GM20431 (cell line): ENCODE results near the gene KRCC1.

Source experiments
- in situ Hi-C: fragments of 300-500 bp; cut with MseI, MboI; formaldehyde crosslinking; loops from one replicate; pipeline ENCODE4 v1.15.0; 2020; ENCODE audit warnings: low sequenced_read_pairs; ENCODE audit not compliant: unreplicated experiment

Gene KRCC1

DNA sequence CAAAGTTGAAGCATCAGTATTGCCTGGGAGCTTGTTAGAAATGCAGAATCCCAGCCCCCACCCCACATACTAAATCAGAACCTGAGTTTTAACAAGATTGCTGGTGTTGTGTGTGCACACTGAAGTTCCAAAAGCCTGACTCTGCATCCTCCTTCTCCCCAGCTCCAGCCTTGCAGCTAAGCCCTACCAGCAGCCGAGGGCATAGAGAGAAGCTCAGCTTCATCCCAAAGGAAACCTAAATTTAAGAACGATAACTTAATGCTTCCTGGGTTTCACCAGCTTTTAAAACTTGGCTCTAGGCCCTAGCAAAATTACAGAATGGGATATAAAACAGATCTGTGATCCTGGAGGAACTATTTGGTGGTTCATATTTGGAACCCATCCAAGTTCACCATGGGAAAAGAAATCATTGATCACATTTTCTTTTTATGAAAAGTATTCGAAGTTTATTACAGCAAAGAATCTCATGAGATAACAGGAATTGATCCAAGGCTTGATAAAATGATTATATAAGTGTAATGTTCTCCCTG, 23.1 kb upstream of the KRCC1 start:
- in situ Hi-C loops: no loop called here

DNA sequence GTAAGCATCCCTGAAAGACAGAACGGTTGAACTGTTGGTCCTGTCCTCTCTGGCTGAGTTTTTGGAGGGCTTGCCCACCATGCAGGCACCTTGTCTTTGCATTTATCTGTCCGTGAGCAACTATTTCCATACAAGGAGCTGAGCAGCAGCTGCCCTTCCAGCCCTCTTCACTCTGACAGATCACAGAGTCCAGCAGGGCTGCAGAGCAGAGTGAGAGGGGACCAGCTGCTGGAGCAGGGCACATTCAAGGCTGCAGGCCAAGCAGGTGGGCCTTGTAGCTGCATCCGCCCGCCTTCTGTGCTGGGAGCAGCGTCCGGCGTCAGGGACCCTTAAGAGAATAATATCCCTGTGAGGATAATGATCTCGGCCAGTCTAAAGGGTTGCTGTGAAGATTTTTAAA, 21.5 kb upstream of the KRCC1 start:
- in situ Hi-C loops: no loop called here

DNA sequence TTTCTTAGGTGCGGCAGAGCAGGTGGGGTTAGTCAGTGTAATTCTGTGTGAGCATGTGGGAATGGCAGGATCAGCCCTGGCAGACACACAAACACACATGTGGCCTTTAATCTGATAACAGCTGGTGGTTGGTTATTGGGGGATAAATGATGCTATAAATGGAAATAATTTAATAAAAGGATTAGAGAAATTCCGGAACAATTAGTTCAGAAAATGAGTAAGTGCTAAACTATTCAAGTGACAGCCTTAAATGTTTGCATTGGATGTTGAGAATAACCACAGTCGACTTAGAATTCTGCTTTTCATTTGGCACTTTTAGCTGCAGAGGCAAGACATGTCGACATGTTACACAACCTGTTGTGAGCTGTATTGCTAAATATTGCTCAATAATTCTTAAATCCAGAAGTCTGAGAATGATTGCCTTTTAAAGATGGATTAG, 19.3 kb upstream of the KRCC1 start:
- in situ Hi-C loops: no loop called here

DNA sequence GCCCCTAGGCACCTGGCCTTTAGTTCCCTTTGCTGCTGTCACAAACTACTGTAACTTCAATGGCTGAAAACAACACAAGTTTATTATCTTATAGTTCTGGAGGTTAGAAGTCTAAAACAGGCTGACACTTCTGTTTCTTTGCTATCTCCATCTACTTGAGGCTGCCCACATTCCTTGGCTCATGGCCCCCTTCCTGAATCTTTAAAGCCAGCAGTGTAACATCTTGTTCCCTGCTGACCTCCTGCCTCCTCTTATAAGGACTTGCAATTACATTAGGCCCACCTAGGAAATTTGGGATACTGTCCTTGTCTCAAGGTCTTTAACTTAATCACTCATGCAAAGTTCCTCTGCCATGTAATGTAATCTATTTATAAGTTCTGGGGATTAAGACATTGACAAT, 18.6 kb upstream of the KRCC1 start:
- in situ Hi-C loops: no loop called here

DNA sequence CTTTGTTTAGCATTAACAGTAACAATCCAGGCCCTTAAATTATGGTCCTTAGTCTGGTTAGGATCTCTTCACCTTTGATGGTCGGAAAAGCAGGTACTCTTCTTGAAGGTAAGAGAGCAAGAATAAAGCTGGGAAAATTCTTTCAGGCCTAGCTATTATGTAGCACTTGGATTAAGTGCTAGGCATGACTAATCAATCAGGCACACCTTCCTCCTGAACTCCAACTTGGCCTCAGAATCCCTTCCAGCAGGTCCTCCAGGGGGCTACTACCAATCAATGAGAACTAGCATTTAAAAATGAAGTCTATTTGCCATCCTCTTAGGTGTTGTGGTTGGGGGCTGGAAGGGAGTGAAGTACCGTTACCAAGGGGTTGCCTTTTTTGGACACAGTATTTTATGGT, 15.8 kb upstream of the KRCC1 start:
- in situ Hi-C loops: no loop called here

DNA sequence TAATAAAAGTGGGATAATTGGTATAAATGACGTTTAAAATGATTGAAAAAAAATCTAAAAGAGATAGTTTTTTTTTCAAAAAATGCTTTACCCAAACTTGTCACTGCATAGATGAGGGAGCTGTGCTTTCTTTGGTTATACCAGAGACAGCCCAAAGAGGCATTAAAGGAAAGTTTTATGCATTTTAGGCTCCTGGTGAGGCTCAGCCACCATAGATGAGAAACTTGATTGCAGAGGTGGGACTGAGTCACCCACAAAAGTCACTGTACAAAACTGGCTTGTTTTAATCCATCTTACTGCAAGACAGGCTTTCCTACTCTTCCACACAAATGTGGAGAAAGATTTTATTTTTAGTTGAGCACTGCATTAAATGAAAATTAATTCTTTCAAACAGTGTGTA, 14.5 kb upstream of the KRCC1 start:
- in situ Hi-C loops: no loop called here

DNA sequence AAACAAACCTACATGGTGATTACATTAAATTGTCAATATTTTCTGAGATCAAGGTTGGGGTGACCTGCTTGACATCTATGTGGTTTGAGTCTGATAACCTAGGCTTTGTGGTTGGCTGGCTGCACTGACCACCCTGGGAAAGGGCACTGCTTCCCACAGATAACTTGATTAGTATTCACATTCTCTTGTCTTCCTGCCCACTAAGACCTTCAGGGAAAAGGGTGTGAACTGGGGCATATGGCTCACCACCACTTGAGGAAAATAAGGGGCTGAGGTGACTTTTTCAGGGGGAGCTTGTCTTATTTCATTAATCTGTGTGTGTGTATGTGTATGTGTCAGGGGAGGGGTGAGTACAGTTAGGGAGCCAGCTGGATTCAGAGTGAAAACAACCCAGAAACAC, 13.5 kb upstream of the KRCC1 start:
- in situ Hi-C loops: loop anchor here (10.0 kb wide), 1 partner anchor 96 kb away; no protein-coding TSS in a partner anchor

DNA sequence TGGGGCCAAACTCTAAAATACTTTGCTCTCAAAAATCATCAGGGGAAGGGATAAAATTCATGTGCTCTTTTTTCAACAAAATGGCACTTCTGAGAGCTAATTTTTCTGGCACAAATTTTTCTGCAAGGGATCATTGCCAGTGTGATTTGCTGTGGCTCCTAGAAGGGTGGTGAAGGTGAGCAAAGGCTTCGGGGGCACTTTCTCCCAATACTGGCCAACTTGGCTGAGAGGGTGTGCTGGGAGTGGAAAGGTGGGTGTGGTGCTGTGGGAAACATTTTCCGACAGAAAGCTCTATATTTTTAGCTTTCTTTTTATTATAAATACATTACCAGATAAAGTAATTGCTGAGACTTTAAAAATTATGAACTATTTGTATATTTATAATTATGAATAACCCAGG, 12.5 kb upstream of the KRCC1 start:
- in situ Hi-C loops: loop anchor here (10.0 kb wide), 1 partner anchor 97 kb away; no protein-coding TSS in a partner anchor

DNA sequence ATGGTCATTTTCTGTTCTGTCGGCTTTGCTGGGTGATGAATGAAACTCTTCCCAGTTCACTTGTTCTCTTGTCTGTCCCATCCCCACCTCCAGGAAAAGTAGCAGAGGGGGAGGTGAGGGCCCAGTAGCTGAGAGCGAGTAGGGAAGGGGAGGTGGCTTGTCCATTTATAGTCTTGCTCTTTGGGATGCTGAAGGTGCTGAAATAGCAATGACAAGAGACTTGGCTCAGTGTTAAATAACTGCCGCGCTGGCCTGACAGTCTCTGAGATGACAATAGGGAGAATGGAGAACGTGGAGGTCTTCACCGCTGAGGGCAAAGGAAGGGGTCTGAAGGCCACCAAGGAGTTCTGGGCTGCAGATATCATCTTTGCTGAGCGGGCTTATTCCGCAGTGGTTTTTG, 12.0 kb upstream of the KRCC1 start, which contains the start of gene SMYD1:
SMYD1 (plus strand) TSS at position 228 of the 400 bp plus-strand sequence; CDS start at position 268, 40 bp downstream.
- in situ Hi-C loops: loop anchor here (10.0 kb wide), 1 partner anchor 97 kb away; no protein-coding TSS in a partner anchor

DNA sequence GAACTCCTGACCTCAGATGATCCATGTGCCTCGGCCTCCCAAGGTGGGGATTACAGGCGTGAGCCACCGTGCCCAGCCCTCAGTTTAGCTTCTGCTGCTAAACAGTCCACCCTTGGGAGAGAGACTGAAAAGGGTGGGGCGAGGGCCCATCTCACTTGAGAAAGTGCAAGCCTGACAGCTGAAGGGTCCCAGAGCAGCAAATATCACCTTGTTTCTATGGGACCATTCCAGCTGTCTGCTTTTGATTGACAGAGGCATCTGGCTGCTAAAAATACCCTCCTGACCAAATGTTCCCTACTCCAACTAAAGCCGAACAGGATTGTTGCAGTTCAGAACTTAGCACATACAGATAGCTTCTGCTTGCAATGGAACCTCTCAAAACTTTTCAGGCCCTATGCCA, 11.6 kb upstream of the KRCC1 start:
- in situ Hi-C loops: loop anchor here (10.0 kb wide), 1 partner anchor 98 kb away; no protein-coding TSS in a partner anchor

DNA sequence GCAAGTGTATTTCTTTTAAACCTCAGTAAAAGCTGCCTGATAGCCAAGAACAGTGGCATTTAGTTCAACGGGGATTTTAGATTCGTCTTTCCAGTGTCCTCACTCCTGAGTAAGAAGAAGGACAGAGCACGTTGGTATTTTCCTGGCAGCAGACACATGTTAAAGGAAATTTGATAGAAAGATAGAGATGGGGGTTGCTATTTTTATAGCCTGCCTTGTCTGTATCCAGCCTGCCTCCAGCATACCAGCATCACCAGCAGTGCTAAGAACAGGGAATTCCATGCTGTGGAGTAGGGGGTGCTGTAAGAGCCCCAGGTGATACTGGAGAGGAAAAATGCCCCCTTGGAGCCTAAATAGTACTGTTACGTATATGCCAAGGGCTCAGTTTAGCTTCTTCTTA, 11.0 kb upstream of the KRCC1 start:
- in situ Hi-C loops: loop anchor here (10.0 kb wide), 1 partner anchor 98 kb away; no protein-coding TSS in a partner anchor

DNA sequence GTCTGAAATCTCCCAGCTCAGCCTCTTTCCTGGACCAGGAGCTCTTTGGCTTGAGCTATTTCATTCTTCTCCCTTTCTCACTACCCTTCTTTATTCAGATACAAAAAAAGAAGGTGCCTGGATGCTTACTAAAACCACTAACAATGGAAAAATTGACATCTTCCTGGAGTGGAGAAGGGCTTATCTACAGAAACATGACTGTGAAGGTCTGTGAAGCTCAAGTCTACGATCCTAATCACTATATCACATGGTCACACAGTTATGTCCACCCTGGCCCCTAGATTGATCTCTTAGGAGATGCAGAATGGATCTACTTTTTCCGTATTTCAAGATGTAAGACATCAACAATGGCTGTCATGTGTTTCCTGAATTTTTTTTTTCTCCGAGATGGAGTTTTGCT, 5.7 kb upstream of the KRCC1 start:
- in situ Hi-C loops: loop anchor here (10.0 kb wide), 1 partner anchor 104 kb away; no protein-coding TSS in a partner anchor

DNA sequence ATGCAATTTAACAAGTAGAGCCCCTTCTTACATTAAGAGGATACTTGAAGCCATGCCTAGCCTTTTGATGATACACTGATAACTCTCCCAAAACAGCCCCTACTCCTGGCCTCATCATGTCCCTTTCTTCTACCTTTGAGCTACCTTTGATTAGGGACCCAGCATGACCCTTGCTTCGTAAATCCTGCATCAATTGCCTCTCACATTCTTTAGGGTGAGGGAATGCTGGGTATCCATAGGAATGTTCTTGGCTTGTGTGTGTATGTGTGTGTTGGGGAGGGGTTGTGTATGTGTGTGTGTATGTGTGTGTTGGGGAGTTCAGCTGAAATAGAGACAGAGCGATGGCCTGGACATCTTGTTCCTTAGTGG, 5.3 kb upstream of the KRCC1 start:
- in situ Hi-C loops: loop anchor here (10.0 kb wide), 1 partner anchor 104 kb away; no protein-coding TSS in a partner anchor

DNA sequence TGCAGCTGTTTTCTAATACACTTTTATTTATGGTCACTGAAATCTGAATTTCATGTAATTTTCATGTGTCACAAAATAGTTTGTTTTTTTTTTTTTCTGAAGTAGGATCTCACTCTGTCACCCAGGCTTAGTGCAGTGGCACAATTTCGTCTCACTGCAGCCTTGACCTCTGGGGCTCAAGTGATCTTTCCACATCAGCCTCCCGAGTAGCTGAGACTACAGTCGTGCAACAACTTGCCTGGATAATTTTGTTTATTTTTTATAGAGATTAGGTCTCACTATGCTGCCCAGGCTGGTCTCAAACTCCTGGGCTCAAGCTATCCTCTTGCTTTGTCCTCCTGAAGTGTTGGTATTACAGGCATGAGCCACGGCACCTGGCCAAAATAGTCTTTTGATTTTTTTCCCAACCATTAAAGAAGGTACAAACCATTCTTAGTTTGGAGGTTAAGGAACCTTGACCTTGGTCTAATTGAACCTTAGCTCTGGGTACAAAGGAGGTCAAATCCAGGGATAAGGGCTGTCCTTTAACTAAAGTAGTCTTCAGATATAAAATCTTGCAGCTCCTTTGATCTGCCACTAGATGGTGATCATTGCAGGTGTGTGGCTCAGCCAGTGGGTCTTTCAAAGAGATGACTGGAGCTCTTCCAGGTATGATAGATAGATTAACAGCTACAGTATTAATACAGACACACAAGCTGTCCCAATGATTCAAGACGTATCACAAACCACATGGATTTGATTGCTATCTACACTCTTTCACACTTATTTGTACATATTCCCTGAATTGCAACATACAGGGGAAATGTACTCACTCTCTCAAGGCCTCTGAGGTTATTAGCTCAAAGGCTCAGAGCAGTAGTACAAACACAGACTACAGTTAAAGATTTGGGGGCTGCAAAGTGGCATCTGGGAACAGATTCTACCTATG, 4.7 kb upstream of the KRCC1 start:
- in situ Hi-C loops: loop anchor here (10.0 kb wide), 1 partner anchor 105 kb away; no protein-coding TSS in a partner anchor

DNA sequence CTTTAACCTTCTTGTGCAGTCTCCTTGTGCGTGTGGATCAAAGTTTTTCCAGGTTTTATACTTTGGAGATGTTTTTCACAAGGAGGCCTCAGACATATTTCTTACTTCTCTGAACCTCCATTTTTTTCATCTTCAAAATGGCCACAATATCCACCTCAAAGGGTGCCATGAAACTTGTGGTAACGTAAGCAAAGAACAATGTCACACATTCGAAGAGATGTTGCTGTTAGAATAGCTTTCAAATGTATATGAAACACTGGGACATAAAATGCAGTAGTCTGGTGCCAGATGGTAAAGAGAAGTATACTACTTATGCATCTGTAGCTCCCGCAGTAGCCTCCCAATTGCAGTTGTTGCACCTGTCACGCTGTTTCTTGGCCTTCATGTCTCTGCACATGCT, 2.6 kb upstream of the KRCC1 start:
- in situ Hi-C loops: no loop called here

DNA sequence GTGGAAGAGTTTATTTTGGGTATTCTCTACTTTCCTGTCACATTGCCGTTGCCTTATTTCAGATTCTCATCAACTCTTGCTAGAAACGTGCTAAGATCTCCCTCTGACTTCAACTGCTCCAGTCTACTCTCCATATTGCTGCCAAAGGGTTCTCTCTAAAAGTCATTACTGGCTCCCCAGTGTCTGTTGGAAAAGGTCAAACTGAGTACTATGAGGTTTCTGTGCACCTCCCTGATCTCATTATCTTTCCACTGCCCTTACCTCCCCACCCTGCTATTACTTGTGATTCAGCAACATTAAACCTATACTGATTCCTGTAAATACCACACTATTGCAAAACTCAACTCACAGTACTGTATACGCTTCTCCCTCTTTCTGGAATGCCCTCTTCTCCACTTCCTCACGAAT, 1.9 kb upstream of the KRCC1 start:
- in situ Hi-C loops: no loop called here

DNA sequence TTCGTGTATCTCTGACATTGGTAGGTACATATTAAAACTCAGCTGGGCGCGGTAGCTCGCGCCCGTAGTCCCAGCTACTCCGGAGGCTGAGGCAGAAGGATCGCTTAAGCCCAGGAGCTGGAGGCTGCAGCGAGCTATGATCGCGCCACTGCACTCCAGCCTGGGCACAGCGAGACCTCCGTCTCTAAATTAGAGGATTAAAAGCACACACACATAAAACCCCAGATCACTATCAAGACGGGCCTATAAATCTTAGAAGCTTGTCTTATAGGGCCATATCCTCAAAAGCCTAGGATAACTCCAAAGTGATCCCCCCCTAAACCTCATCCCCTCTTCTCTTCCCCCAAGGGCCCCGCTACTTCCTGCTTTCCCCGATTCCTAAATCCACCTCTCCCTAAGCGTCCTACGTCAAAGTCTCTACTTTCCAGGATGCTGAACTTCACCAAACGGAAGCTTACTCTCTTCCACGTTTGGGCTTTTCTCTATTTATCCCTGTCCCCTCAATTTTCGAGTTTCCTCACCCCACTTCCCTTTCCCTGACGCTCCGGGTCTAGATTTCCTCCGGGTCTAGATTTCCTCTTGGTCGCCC, 707 bp downstream of the KRCC1 start:
- in situ Hi-C loops: no loop called here

DNA sequence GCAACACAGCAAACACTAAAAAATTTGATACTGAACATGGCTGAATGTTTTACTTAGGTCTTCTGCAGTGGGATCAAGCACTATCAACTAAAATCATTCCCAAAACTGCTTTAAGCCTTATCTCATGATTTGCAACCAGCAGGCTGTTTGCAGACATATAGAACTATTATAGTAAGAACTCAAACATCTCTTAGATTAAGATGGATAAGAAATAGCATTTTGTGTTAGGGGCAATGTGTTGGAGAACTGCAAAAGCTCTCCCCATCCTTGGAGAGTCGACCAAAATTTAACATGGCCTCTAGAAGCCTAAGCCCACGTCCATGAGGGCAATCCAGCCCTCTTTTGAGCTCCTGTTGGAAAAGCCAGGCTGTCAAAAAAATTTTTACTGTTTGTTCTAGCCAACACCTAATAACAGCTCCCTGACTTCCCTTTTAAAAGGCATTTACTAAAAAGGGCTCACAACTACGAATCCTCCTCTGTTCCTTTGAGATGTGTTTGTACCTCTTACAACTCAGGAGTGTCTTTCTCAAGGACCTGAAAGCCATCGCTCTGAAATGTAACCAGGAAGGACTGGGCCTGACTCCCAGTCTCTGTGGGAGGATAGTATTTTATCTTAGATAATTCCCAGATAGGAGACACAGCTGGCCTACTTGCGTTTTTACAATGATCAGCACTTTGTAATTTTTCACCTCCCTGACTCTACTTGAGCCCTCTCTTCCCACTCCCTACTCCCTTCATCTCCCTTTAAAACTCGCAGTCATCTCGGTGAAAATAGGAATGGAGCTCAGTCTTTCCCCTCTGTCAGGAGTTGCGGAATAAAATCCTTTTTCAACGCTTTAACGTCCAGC, 1.4 kb downstream of the KRCC1 start:
- in situ Hi-C loops: no loop called here

DNA sequence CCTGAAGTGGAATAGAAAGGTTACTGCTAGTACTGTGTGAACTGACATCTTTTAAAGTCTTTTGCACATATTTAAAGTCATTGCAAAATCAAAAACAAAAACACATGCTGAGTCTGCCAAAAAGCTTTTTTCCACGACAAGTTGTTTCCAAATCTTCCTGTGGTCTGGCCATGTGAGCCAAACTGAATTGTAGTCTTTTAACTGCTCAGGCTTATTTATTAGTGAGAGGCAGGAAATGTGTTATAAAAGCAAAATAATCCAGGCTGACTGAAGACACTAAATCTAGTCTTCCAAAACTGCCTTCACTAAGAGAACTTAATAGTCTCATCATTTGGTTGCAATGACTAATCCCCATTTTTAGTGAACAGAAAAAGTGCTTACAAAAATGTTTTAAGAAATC, 2.3 kb downstream of the KRCC1 start:
- in situ Hi-C loops: no loop called here

DNA sequence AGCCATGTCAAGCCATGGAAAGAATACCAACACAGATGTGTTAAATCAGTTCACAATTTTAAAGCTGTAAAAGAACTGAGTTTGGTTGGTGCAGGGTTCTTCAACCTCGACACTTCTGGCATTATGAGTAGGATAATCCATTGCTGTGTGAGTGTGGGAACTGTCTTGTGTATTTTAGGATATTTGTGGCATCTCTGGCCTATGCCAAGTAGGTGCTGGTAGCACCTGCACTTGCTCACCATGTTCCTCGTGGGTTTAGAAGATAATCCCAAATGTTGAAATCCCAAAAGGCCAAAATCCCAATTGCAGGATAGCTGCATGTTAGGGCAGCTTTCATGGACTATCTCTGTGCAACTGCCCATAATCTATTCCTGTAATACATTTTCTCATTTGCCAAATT, 3.8 kb downstream of the KRCC1 start:
- in situ Hi-C loops: no loop called here
